Right lobe of liver (tissue), 4 donors: ENCODE measurements around the gene RAB3IP.
"Not testable (repeated sequence)": the region's sequence is repeated elsewhere in the genome, so short reads cannot be mapped to it uniquely, and the experiment has no call there.

ENCODE experiments used
- CTCF ChIP-seq, 4 donors: fragments of 200-600 bp in 3 of 4; fragments of 450-650 bp in 1 of 4; IDR thresholded peaks; one replicate each; pipeline versions ENCODE4 v1.5.1 to v1.8.0; 2016 to 2022; ENCODE audit warnings: antibody characterized with exemption in 4 of 4, mild to moderate bottlenecking in 2 of 4
- POLR2A ChIP-seq: fragments of 450-650 bp; IDR thresholded peaks from one replicate; pipeline ENCODE4 v1.6.1; 2017; ENCODE audit warnings: antibody characterized with exemption, mild to moderate bottlenecking
- donor health status: DM: no; HTN: no; CAD: no.
- donor health status: DM: no; HTN: no; CAD: no.
- donor health status: DM: no; HTN: yes; CAD: no.

- not testable (repeated sequence) for TF ChIP-seq POLR2A; CTCF (IDR thresholded peaks at IDR 0.05)
Observed at GRCh38 chr12:69759581-69759980, 20.9 kb downstream of the RAB3IP start.
